H1 (cell line): ENCODE results near the gene PIGC. TPM values are rescaled to one million over a fixed set of nuclear protein-coding genes. Genes with fewer than 3 reads are reported as not detected.

Source experiments
- CTCF ChIA-PET: fragments of 300-600 bp; sonication (Branson Sonifier 250); formaldehyde crosslinking; loops from one replicate; lab custom pipeline; 2021; ENCODE audit not compliant: partially characterized antibody; lab: Charles Lee
- POLR2A ChIA-PET: fragments of 300-600 bp; sonication (Branson Sonifier 250); formaldehyde crosslinking; loops from one replicate; lab custom pipeline; 2021; ENCODE audit warnings: inconsistent platforms; ENCODE audit not compliant: partially characterized antibody; lab: Charles Lee
- DNase-seq, 2 experiments: peaks; one replicate each; pipeline versions ENCODE4 v3.0.0 to v3.0.0-alpha.2; 2010 to 2022; ENCODE audit warnings: low spot score in 2 of 2, low read depth in 1 of 2, mixed read lengths in 1 of 2
- FAIRE-seq: peaks from 2 replicates; lab custom pipeline; 2011; peaks lifted over from hg19 to GRCh38; lab: Jason Lieb, UNC
- H2AFZ ChIP-seq: 2 replicates; pipeline ENCODE4 v1.8.1; 2012; ENCODE audit warnings: low read length, inconsistent platforms
- H2AK5ac ChIP-seq: 2 replicates; pipeline ENCODE4 v1.6.1; 2013; ENCODE audit warnings: low read depth, low read length
- H2BK120ac ChIP-seq: replicated peaks from 2 replicates; pipeline ENCODE3; 2013; ENCODE audit warnings: low read depth, low read length, inconsistent platforms
- H2BK12ac ChIP-seq: 2 replicates; pipeline ENCODE4 v1.6.1; 2013; ENCODE audit warnings: low read depth, low read length
- H2BK15ac ChIP-seq: 2 replicates; pipeline ENCODE4 v1.6.1; 2013; ENCODE audit warnings: low read length
- H2BK20ac ChIP-seq: 2 replicates; pipeline ENCODE4 v1.6.1; 2013; ENCODE audit warnings: low read length
- H2BK5ac ChIP-seq: 2 replicates; pipeline ENCODE4 v1.6.1; 2013; ENCODE audit warnings: low read depth, low read length
- H3K14ac ChIP-seq: 2 replicates; pipeline ENCODE4 v1.6.1; 2013; ENCODE audit warnings: inconsistent platforms; ENCODE audit not compliant: insufficient read length
- H3K18ac ChIP-seq: 2 replicates; pipeline ENCODE4 v1.6.1; 2013; ENCODE audit warnings: low read length; ENCODE audit errors: extremely low read depth
- H3K23ac ChIP-seq: 2 replicates; pipeline ENCODE4 v1.6.1; 2013; ENCODE audit warnings: inconsistent platforms; ENCODE audit not compliant: insufficient read length
- H3K23me2 ChIP-seq: 2 replicates; pipeline ENCODE4 v1.6.1; 2013; ENCODE audit warnings: low read depth, low read length
- H3K27ac ChIP-seq: 2 replicates; pipeline ENCODE4 v1.6.1; 2011; ENCODE audit warnings: low read depth, low read length, inconsistent platforms
- H3K27me3 ChIP-seq, 4 experiments: replicated peaks in 1 of 4; 1 replicate in 1 of 4; 2 replicates in 3 of 4; pipeline versions ENCODE4 v1.6.1 to v1.8.1; 2011 to 2013; ENCODE audit warnings: low read length in 3 of 4, mild to moderate bottlenecking in 3 of 4, inconsistent platforms in 2 of 4, mixed read lengths in 2 of 4, moderate library complexity in 1 of 4; ENCODE audit not compliant: control insufficient read depth in 3 of 4, insufficient read depth in 3 of 4; ENCODE audit errors: extremely low read depth in 1 of 4
- H3K36me3 ChIP-seq, 4 experiments: 2 replicates each; pipeline versions ENCODE4 v1.6.1 to v1.8.1; 2011 to 2013; ENCODE audit warnings: mild to moderate bottlenecking in 4 of 4, low read length in 3 of 4, moderate library complexity in 2 of 4, control low read depth in 1 of 4, inconsistent platforms in 1 of 4; ENCODE audit not compliant: insufficient read depth in 4 of 4, control insufficient read depth in 2 of 4
- H3K4ac ChIP-seq: replicated peaks from 2 replicates; pipeline ENCODE3; 2013; ENCODE audit warnings: low read length, low read depth, mixed read lengths, inconsistent platforms; ENCODE audit not compliant: insufficient read length
- H3K4me1 ChIP-seq, 4 experiments: replicated peaks in 1 of 4; 1 replicate in 1 of 4; 2 replicates in 3 of 4; pipeline versions ENCODE4 v1.6.1 to v1.8.1; 2011 to 2013; ENCODE audit warnings: low read length in 3 of 4, inconsistent platforms in 2 of 4, mixed read lengths in 1 of 4; ENCODE audit not compliant: insufficient read depth in 4 of 4, control insufficient read depth in 3 of 4
- H3K4me2 ChIP-seq, 2 experiments: 2 replicates each; pipeline versions ENCODE4 v1.6.1 to v1.8.1; 2011 to 2013; ENCODE audit warnings: low read depth in 2 of 2, low read length in 2 of 2, control low read depth in 1 of 2, inconsistent platforms in 1 of 2, mild to moderate bottlenecking in 1 of 2; ENCODE audit not compliant: insufficient read depth in 1 of 2
- H3K4me3 ChIP-seq, 4 experiments: fragments of 200-600, 300-600 bp in 1 of 4; sonication (generic), shearing (Covaris generic), sonication (Bioruptor Twin) in 1 of 4; 2 replicates each; pipeline versions ENCODE4 v1.5.1 to v1.8.1; 2011 to 2016; ENCODE audit warnings: low read length in 4 of 4, low read depth in 3 of 4, control low read depth in 2 of 4, inconsistent platforms in 2 of 4, mild to moderate bottlenecking in 2 of 4, mixed read lengths in 1 of 4, moderate library complexity in 1 of 4; ENCODE audit not compliant: insufficient read depth in 2 of 4; ENCODE audit errors: extremely low read depth in 1 of 4
- H3K56ac ChIP-seq: replicated peaks from 2 replicates; pipeline ENCODE3; 2013; ENCODE audit warnings: low read depth, mild to moderate bottlenecking, mixed read lengths, low read length, inconsistent platforms; ENCODE audit not compliant: insufficient read length
- H3K79me1 ChIP-seq: 2 replicates; pipeline ENCODE4 v1.6.1; 2013; ENCODE audit warnings: low read depth, low read length, control low read depth
- H3K79me2 ChIP-seq, 2 experiments: 2 replicates each; pipeline versions ENCODE4 v1.6.1 to v1.8.1; 2012 to 2013; ENCODE audit warnings: low read length in 2 of 2, mild to moderate bottlenecking in 2 of 2, inconsistent platforms in 1 of 2; ENCODE audit not compliant: insufficient read depth in 2 of 2, control insufficient read depth in 1 of 2
- H3K9ac ChIP-seq, 4 experiments: replicated peaks in 1 of 4; 1 replicate in 1 of 4; 2 replicates in 3 of 4; pipeline versions ENCODE4 v1.6.1 to v1.8.1; 2011 to 2013; ENCODE audit warnings: low read depth in 3 of 4, low read length in 3 of 4, control low read depth in 2 of 4, mild to moderate bottlenecking in 2 of 4, moderate library complexity in 2 of 4, inconsistent platforms in 1 of 4; ENCODE audit errors: extremely low read depth in 1 of 4
- H3K9me3 ChIP-seq, 2 experiments: 2 replicates each; pipeline versions ENCODE4 v1.6.1 to v1.8.1; 2012 to 2013; ENCODE audit warnings: mild to moderate bottlenecking in 2 of 2, moderate library complexity in 2 of 2, control low read depth in 1 of 2, inconsistent platforms in 1 of 2, low read depth in 1 of 2, low read length in 1 of 2, mixed read lengths in 1 of 2; ENCODE audit not compliant: insufficient read depth in 2 of 2
- H4K20me1 ChIP-seq, 2 experiments: replicated peaks in 1 of 2; 2 replicates each; pipeline versions ENCODE3 to v1.8.1; 2011 to 2013; ENCODE audit warnings: inconsistent platforms in 2 of 2, low read length in 2 of 2, mild to moderate bottlenecking in 1 of 2; ENCODE audit not compliant: insufficient read depth in 2 of 2, control insufficient read depth in 1 of 2
- H4K5ac ChIP-seq: 2 replicates; pipeline ENCODE4 v1.6.1; 2013; ENCODE audit warnings: low read length, low read depth, mixed read lengths, inconsistent platforms; ENCODE audit not compliant: insufficient read length
- H4K8ac ChIP-seq: 2 replicates; pipeline ENCODE4 v1.8.0; 2013; ENCODE audit warnings: mild to moderate bottlenecking, moderate library complexity, low read length, inconsistent platforms; ENCODE audit not compliant: insufficient read depth; ENCODE audit errors: extremely low read depth
- H4K91ac ChIP-seq: replicated peaks from 2 replicates; pipeline ENCODE3; 2013; ENCODE audit warnings: low read length, mixed read lengths, inconsistent platforms; ENCODE audit not compliant: insufficient read length
- CBX8 ChIP-seq: fragments of 300-800, 300-1000 bp; sonication (generic); IDR thresholded peaks from 2 replicates; pipeline ENCODE4 v1.7.1; 2016; ENCODE audit warnings: low read depth, low read length, borderline replicate concordance
- KDM1A ChIP-seq: fragments of 200-600, 300-600 bp; sonication (generic); IDR thresholded peaks from 2 replicates; pipeline ENCODE4 v1.7.1; 2016; ENCODE audit warnings: mild to moderate bottlenecking, low read length, borderline replicate concordance
- KDM4A ChIP-seq: IDR thresholded peaks from one replicate; pipeline ENCODE4 v1.7.1; 2012; ENCODE audit warnings: low read depth, mild to moderate bottlenecking, moderate library complexity, low read length, inconsistent platforms; ENCODE audit not compliant: severe bottlenecking
- KDM5A ChIP-seq: fragments of 200-600 bp; IDR thresholded peaks from 2 replicates; pipeline ENCODE4 v1.7.1; 2012; ENCODE audit warnings: mild to moderate bottlenecking, low read length, inconsistent platforms, mixed read lengths
- RAD21 ChIP-seq, 2 experiments: IDR thresholded peaks in 1 of 2; conservative IDR thresholded peaks in 1 of 2; 2 replicates each; pipeline ENCODE4 v1.6.1; 2011; ENCODE audit warnings: low read depth in 2 of 2, low read length in 2 of 2, improper control_type of control experiment in 1 of 2, inconsistent platforms in 1 of 2, mild to moderate bottlenecking in 1 of 2, moderate library complexity in 1 of 2
- SAP30 ChIP-seq: fragments of 300-600 bp; sonication (generic); IDR thresholded peaks from 2 replicates; pipeline ENCODE4 v1.7.1; 2012; ENCODE audit warnings: low read length, moderate library complexity, mild to moderate bottlenecking, inconsistent platforms; ENCODE audit not compliant: insufficient read depth, insufficient replicate concordance
- SIRT6 ChIP-seq: IDR thresholded peaks from one replicate; pipeline ENCODE4 v1.7.1; 2012; ENCODE audit warnings: low read length, inconsistent platforms
- WGBS, 2 experiments: shearing (Covaris generic) in 1 of 2; methylation state at CpG; one replicate each; pipeline versions ENCODE4 v1.1.6 to v1.1.7; 2013 to 2015; ENCODE audit warnings: low lambda C conversion rate in 2 of 2, mixed read lengths in 2 of 2, inconsistent platforms in 1 of 2, low coverage in 1 of 2, missing lambda C conversion rate in 1 of 2; ENCODE audit not compliant: insufficient replicate concordance in 2 of 2, insufficient coverage in 1 of 2, insufficient read length in 1 of 2; ENCODE audit errors: extremely low coverage in 1 of 2, missing lambda C conversion rate in 1 of 2; 5-methylcytosine and 5-hydroxymethylcytosine counted together
- polyA plus RNA-seq, 7 experiments: library from polyadenylated mRNA; depleted of rRNA in 3 of 7; stranded (reverse) in 5 of 7; unstranded in 2 of 7; fragments of >200 nt in 5 of 7; fragments of 200-250 nt in 2 of 7; gene quantifications; 1 replicate in 5 of 7; 2 replicates in 1 of 7; 4 replicates in 1 of 7; pipeline versions ENCODE4 v1.2.1 to v1.2.3, GENCODE V29; 2011 to 2013; ENCODE audit warnings: missing spikeins in 2 of 7, mixed read lengths in 2 of 7
- total RNA-seq: library from RNA; stranded (reverse); fragmentation: NEBNext Ultra II Directional; extraction: Animal tissue kit (Norgen Biotek cat#: 25700); gene quantifications from 2 replicates; pipeline ENCODE4 v1.2.1, GENCODE V29; 2021

Gene PIGC
- total and polyA plus RNA-seq, 2 of the 8 experiments (the other 6 are each of a cell fraction or from before 2014, with no cell fraction given): 21.0 to 39.3 TPM

DNA sequence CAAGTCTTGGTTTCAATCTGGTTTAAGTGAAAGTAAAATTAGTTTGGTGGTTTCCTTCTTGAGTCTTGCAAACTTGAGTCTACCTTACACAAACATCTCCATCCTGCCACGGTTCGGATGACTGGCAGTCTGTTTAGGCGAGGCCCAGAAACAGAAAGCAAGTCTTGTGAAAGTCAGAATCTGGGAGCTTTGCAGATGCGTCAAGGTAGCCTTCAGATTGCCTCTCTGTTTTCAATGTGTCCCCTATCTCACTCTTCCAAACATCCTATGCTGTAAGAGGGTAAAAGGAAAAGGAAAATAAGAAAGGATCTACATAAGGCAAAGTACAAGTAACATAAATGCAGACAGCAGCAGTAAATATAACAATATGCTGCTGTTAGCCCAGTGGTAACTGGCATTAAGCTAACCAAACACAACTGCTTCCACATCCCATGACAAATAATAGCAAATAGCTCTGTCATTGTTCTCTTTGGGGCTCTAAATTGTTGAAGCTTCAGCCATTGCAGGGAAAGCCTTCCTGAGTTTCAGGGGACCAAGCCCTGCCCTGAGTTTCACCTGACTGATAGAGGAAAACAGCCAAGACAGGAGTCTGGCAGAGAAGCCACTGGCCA, 49.6 kb downstream of the PIGC start:
- H3K27ac ChIP-seq: no peak overlapping the region
- FAIRE-seq: no peak
- H3K18ac ChIP-seq: no peak overlapping the region
- H3K79me1 ChIP-seq: no peaks in the 10 kb centered on the region
- no peak overlapping the region for H3K23ac ChIP-seq
- H3K23me2 ChIP-seq: no peaks in the 10 kb centered on the region
- no peak overlapping the region for H2AK5ac ChIP-seq
- TF ChIP-seq SIRT6: no peak
- no peak for TF ChIP-seq KDM1A
- TF ChIP-seq RAD21 (IDR thresholded peaks at IDR 0.05 in 1 of 2, conservative IDR thresholded peaks at IDR 0.05 in 1 of 2; ENCODE audit: low read depth in 2 of 2, low read length in 2 of 2): no peak
- no peak for TF ChIP-seq CBX8
- no peak for TF ChIP-seq KDM5A
- TF ChIP-seq KDM4A: no peak
- no peak for TF ChIP-seq SAP30
- H4K91ac ChIP-seq: no peak overlapping the region
- no peak overlapping the region for H3K14ac ChIP-seq
- H3K79me2 ChIP-seq: no peaks in the 10 kb centered on the region
- no peak for DNase-seq
- WGBS, 2 experiments: 77% methylated on average over 4 of the region's 4 CpGs; no CpG with 5 or more reads in 1 of the 2 experiments
- H4K8ac ChIP-seq: no peak overlapping the region
- no peak overlapping the region for H2BK5ac ChIP-seq
- no peaks in the 10 kb centered on the region for H4K20me1 ChIP-seq
- H2BK12ac ChIP-seq: no peak overlapping the region
- no peaks in the 10 kb centered on the region for H3K36me3 ChIP-seq
- H3K4me3 ChIP-seq: no peak overlapping the region
- H3K9ac ChIP-seq: no peak overlapping the region
- H4K5ac ChIP-seq: no peak overlapping the region
- no peak overlapping the region for H3K56ac ChIP-seq
- no peak overlapping the region for H2AFZ ChIP-seq
- no peaks in the 10 kb centered on the region for H3K27me3 ChIP-seq
- H2BK15ac ChIP-seq: no peak overlapping the region
- ChIA-PET CTCF (interaction anchor here (0.7 to 1.9 kb wide), 15 partner anchors 10 to 593 kb away, joined by 3 to 8 read pairs (median 3); partner anchors contain the start of gene C1orf105), POLR2A (interaction anchor here (0.9 kb wide), 1 partner anchor 34 kb away, joined by 3 read pairs; no protein-coding TSS in a partner anchor)
- H3K4me2 ChIP-seq: no peak overlapping the region
- no peak overlapping the region for H3K4ac ChIP-seq
- no peak overlapping the region for H2BK120ac ChIP-seq
- H2BK20ac ChIP-seq: no peak overlapping the region
- H3K4me1 ChIP-seq: peaks cover 4 to 12% (median 8%) of the 10 kb centered on the region in 4 experiments
- no peaks in the 10 kb centered on the region for H3K9me3 ChIP-seq
